Keratinocyte (primary cell): ENCODE results near the gene RSPRY1. TPM values are rescaled to one million over a fixed set of nuclear protein-coding genes. Genes with fewer than 3 reads are reported as not detected.
"Not testable (repeated sequence)": the region's sequence is repeated elsewhere in the genome, so short reads cannot be mapped to it uniquely, and the experiment has no call there.

Source experiments
- DNase-seq: peaks from one replicate; pipeline ENCODE4 v3.0.0-alpha.2; 2011; ENCODE audit warnings: low read depth, missing footprints, low spot score
- FAIRE-seq: peaks from 2 replicates; lab custom pipeline; 2011; peaks lifted over from hg19 to GRCh38; lab: Jason Lieb, UNC
- H2AFZ ChIP-seq: 2 replicates; pipeline ENCODE4 v1.6.0; 2012; ENCODE audit warnings: low read length, control low read depth, inconsistent platforms; ENCODE audit not compliant: control insufficient read depth
- H3K27ac ChIP-seq: 2 replicates; pipeline ENCODE4 v1.5.1; 2011; ENCODE audit warnings: low read length; ENCODE audit not compliant: control insufficient read depth, insufficient read depth
- H3K27me3 ChIP-seq: 3 replicates; pipeline ENCODE4 v1.6.0; 2011; ENCODE audit warnings: low read length; ENCODE audit not compliant: control insufficient read depth, insufficient read depth; ENCODE audit errors: extremely low read depth
- H3K36me3 ChIP-seq, 2 experiments: 2 replicates in 1 of 2; 3 replicates in 1 of 2; pipeline ENCODE4 v1.5.1; 2011; ENCODE audit warnings: low read length in 2 of 2, mild to moderate bottlenecking in 1 of 2; ENCODE audit not compliant: control insufficient read depth in 2 of 2, insufficient read depth in 2 of 2; ENCODE audit errors: extremely low read depth in 1 of 2
- H3K4me1 ChIP-seq: 3 replicates; pipeline ENCODE4 v1.5.1; 2011; ENCODE audit warnings: low read length; ENCODE audit not compliant: control insufficient read depth, insufficient read depth; ENCODE audit errors: extremely low read depth
- H3K4me2 ChIP-seq: 3 replicates; pipeline ENCODE4 v1.6.0; 2011; ENCODE audit warnings: low read depth, low read length; ENCODE audit not compliant: control insufficient read depth, insufficient read depth; ENCODE audit errors: extremely low read depth
- H3K4me3 ChIP-seq, 3 experiments: fragments of 200-600 bp in 1 of 3; sonication (generic) in 1 of 3; 2 replicates in 2 of 3; 3 replicates in 1 of 3; pipeline ENCODE4 v1.5.1; 2011 to 2016; ENCODE audit warnings: low read length in 3 of 3, mild to moderate bottlenecking in 3 of 3, control low read depth in 2 of 3, inconsistent platforms in 1 of 3, low read depth in 1 of 3, mixed read lengths in 1 of 3, mixed run types in 1 of 3, moderate library complexity in 1 of 3; ENCODE audit not compliant: control insufficient read depth in 2 of 3, insufficient read depth in 2 of 3; ENCODE audit errors: extremely low read depth in 1 of 3
- H3K79me2 ChIP-seq: 2 replicates; pipeline ENCODE4 v1.6.0; 2012; ENCODE audit warnings: low read length; ENCODE audit not compliant: control insufficient read depth, insufficient read depth
- H3K9ac ChIP-seq: 3 replicates; pipeline ENCODE4 v1.6.0; 2011; ENCODE audit warnings: low read length; ENCODE audit not compliant: control insufficient read depth, insufficient read depth; ENCODE audit errors: extremely low read depth
- H3K9me1 ChIP-seq: 3 replicates; pipeline ENCODE4 v1.6.0; 2011; ENCODE audit warnings: low read length; ENCODE audit not compliant: control insufficient read depth, insufficient read depth; ENCODE audit errors: extremely low read depth
- H3K9me3 ChIP-seq: 2 replicates; pipeline ENCODE4 v1.5.1; 2012; ENCODE audit warnings: low read depth, low read length; ENCODE audit not compliant: control insufficient read depth
- H4K20me1 ChIP-seq: 3 replicates; pipeline ENCODE4 v1.6.0; 2011; ENCODE audit warnings: low read length; ENCODE audit not compliant: control insufficient read depth, insufficient read depth; ENCODE audit errors: extremely low read depth
- CTCF ChIP-seq, 3 experiments: IDR thresholded peaks in 1 of 3; conservative IDR thresholded peaks in 1 of 3; optimal IDR thresholded peaks in 1 of 3; 2 replicates in 2 of 3; 3 replicates in 1 of 3; pipeline versions ENCODE3 to v1.5.1; 2011; ENCODE audit warnings: low read length in 3 of 3, mild to moderate bottlenecking in 3 of 3, moderate library complexity in 2 of 3, control low read depth in 1 of 3, inconsistent platforms in 1 of 3; ENCODE audit not compliant: insufficient read depth in 2 of 3; ENCODE audit errors: extremely low read depth in 1 of 3
- EZH2 ChIP-seq: IDR thresholded peaks from one replicate; pipeline ENCODE4 v1.6.1; 2012; ENCODE audit warnings: inconsistent platforms, mild to moderate bottlenecking, low read length, moderate library complexity
- dilution Hi-C: fragments of 300-500 bp; cut with MboI; formaldehyde crosslinking; loops from one replicate; pipeline ENCODE4 v1.7.0; 2020; ENCODE audit warnings: low sequenced_read_pairs; ENCODE audit not compliant: extremely low pct_ligation_motif_present
- polyA plus RNA-seq, 5 experiments: library from polyadenylated mRNA; depleted of rRNA in 3 of 5; stranded (reverse) in 3 of 5; stranded (forward) in 1 of 5; unstranded in 1 of 5; fragments of >200 nt; gene quantifications; 1 replicate in 1 of 5; 2 replicates in 3 of 5; 3 replicates in 1 of 5; pipeline versions ENCODE4 v1.2.1 to v1.2.3, GENCODE V29; 2011 to 2012; ENCODE audit warnings: missing spikeins in 2 of 5, low read depth in 1 of 5, low replicate concordance in 1 of 5

RSPRY1 gene
- polyA plus RNA-seq, 1 donor (not counting 4 experiments of a cell fraction or from before 2014, with no cell fraction given), result 42.2 TPM

- no peak for FAIRE-seq
- H3K79me2 ChIP-seq, result peaks cover 93% of the 10 kb centered on the region
- no peak for TF ChIP-seq CTCF (optimal IDR thresholded peaks at IDR 0.05 in 1 of 3, IDR thresholded peaks at IDR 0.05 in 1 of 3, conservative IDR thresholded peaks at IDR 0.05 in 1 of 3; ENCODE audit: extremely low read depth in 1 of 3, insufficient read depth in 2 of 3, low read length in 3 of 3)
- no peak for TF ChIP-seq EZH2
- no peak for DNase-seq
- H3K36me3 ChIP-seq, result peaks cover 0 to 3% of the 10 kb centered on the region in 2 experiments
- H2AFZ ChIP-seq, result no peak overlapping the region
- H3K9ac ChIP-seq, result no peak overlapping the region
- peaks cover 52% of the 10 kb centered on the region for H3K4me1 ChIP-seq
- peak overlapping the region; percentile 98 for H3K4me2 ChIP-seq
- H3K9me1 ChIP-seq, result no peaks in the 10 kb centered on the region
- no peaks in the 10 kb centered on the region for H3K27me3 ChIP-seq
- H3K4me3 ChIP-seq, result no peak overlapping the region
- H3K27ac ChIP-seq, result no peak overlapping the region
- no peaks in the 10 kb centered on the region for H4K20me1 ChIP-seq
- dilution Hi-C loops, result no loop called here
- H3K9me3 ChIP-seq, result no peaks in the 10 kb centered on the region
Observed at GRCh38 chr16:57188711-57189002, 2.5 kb downstream of the RSPRY1 start.

GRCh38 chr16:57189527-57189926, 3.4 kb downstream of the RSPRY1 start:
- H2AFZ ChIP-seq, DNase-seq, H4K20me1 ChIP-seq, H3K9me3 ChIP-seq, H3K4me3 ChIP-seq, H3K27ac ChIP-seq, FAIRE-seq, H3K36me3 ChIP-seq, dilution Hi-C loops, H3K9me1 ChIP-seq, H3K27me3 ChIP-seq, H3K4me2 ChIP-seq, H3K9ac ChIP-seq: not testable (repeated sequence)
- Histone ChIP-seq H3K79me2 (peaks cover 87% of the 10 kb centered on the region), H3K4me1 (peaks cover 55% of the 10 kb centered on the region)

- peaks cover 83% of the 10 kb centered on the region for H3K79me2 ChIP-seq
- H3K9ac ChIP-seq, result no peak overlapping the region
- H3K4me1 ChIP-seq, result peaks cover 56% of the 10 kb centered on the region
- no peak for TF ChIP-seq EZH2
- no peak for TF ChIP-seq CTCF (optimal IDR thresholded peaks at IDR 0.05 in 1 of 3, IDR thresholded peaks at IDR 0.05 in 1 of 3, conservative IDR thresholded peaks at IDR 0.05 in 1 of 3; ENCODE audit: extremely low read depth in 1 of 3, insufficient read depth in 2 of 3, low read length in 3 of 3)
- peak overlapping the region; percentile 27 for H3K27ac ChIP-seq
- DNase-seq (no peak), FAIRE-seq (no peak)
- dilution Hi-C loops, result no loop called here
- no peaks in the 10 kb centered on the region for H3K9me1 ChIP-seq
- H4K20me1 ChIP-seq, result no peaks in the 10 kb centered on the region
- no peaks in the 10 kb centered on the region for H3K9me3 ChIP-seq
- H3K4me2 ChIP-seq, result no peak overlapping the region
- peaks cover 0 to 3% of the 10 kb centered on the region in 2 experiments for H3K36me3 ChIP-seq
- H3K27me3 ChIP-seq, result no peaks in the 10 kb centered on the region
- no peak overlapping the region for H3K4me3 ChIP-seq
- H2AFZ ChIP-seq, result no peak overlapping the region
Observed at GRCh38 chr16:57190136-57190535, 4.0 kb downstream of the RSPRY1 start.
